HCT116 (cell line): ENCODE data around the gene ZHX3.

ENCODE experiments used
- EZH2 ChIP-seq: fragments of 200-600 bp; sonication (generic); IDR thresholded peaks from 2 replicates; pipeline ENCODE4 v1.6.1; 2017; ENCODE audit warnings: antibody characterized with exemption, mixed run types
- EZH2phosphoT487 ChIP-seq: fragments of 200-600 bp; IDR thresholded peaks from 2 replicates; pipeline ENCODE4 v1.6.1; 2018; ENCODE audit warnings: antibody characterized with exemption, borderline replicate concordance
- JUND ChIP-seq: IDR thresholded peaks from 2 replicates; pipeline ENCODE4 v1.6.1; 2012
- POLR2AphosphoS5 ChIP-seq: IDR thresholded peaks from 2 replicates; pipeline ENCODE4 v1.6.1; 2011; ENCODE audit warnings: mild to moderate bottlenecking, low read depth, low read length, moderate library complexity
- RAD21 ChIP-seq: IDR thresholded peaks from 2 replicates; pipeline ENCODE4 v1.6.1; 2012; ENCODE audit warnings: low read depth, mild to moderate bottlenecking
- SIN3A ChIP-seq: IDR thresholded peaks from 2 replicates; pipeline ENCODE4 v1.6.1; 2012; ENCODE audit warnings: low read depth
- TF ChIP-seq, protein P1 (sequence below), 3 experiments: fragments of 200-600 bp in 1 of 3; sonication (generic) in 1 of 3; IDR thresholded peaks in 2 of 3; conservative IDR thresholded peaks in 1 of 3; 2 replicates each; pipeline ENCODE4 v1.5.1; 2012 to 2017; ENCODE audit warnings: low read depth in 2 of 3, low read length in 2 of 3, antibody characterized with exemption in 1 of 3, borderline replicate concordance in 1 of 3, control low read depth in 1 of 3, mild to moderate bottlenecking in 1 of 3, mixed read lengths in 1 of 3, mixed run types in 1 of 3, moderate library complexity in 1 of 3; ENCODE audit not compliant: insufficient read depth in 1 of 3
- TF ChIP-seq, protein P2 (sequence below): IDR thresholded peaks from 2 replicates; pipeline ENCODE4 v1.6.1; 2012
- TF ChIP-seq, protein P3 (sequence below): IDR thresholded peaks from 2 replicates; pipeline ENCODE4 v1.6.1; 2011; ENCODE audit warnings: mild to moderate bottlenecking, low read length, moderate library complexity; ENCODE audit not compliant: insufficient replicate concordance; ENCODE audit errors: extremely low read depth

DNA sequence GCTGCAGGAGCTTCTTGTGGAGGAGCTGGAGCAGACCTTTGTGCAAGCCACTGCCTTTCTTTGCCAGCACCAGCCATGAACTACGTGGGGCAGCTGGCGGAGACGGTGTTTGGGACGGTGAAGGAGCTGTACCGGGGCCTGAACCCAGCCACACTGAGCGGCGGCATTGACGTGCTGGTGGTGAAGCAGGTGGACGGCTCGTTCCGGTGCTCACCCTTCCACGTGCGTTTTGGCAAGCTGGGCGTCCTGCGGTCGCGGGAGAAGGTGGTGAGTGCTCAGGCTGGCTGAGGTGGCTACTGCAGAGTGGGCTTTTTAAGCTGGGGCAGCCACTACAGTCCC lies 28.2 kb upstream of the ZHX3 start:
- TF ChIP-seq EZH2phosphoT487 (no peak), SIN3A (no peak), EZH2 (no peak), JUND (no peak), RAD21 (no peak), POLR2AphosphoS5 (no peak)
- TF ChIP-seq, protein P1, sequence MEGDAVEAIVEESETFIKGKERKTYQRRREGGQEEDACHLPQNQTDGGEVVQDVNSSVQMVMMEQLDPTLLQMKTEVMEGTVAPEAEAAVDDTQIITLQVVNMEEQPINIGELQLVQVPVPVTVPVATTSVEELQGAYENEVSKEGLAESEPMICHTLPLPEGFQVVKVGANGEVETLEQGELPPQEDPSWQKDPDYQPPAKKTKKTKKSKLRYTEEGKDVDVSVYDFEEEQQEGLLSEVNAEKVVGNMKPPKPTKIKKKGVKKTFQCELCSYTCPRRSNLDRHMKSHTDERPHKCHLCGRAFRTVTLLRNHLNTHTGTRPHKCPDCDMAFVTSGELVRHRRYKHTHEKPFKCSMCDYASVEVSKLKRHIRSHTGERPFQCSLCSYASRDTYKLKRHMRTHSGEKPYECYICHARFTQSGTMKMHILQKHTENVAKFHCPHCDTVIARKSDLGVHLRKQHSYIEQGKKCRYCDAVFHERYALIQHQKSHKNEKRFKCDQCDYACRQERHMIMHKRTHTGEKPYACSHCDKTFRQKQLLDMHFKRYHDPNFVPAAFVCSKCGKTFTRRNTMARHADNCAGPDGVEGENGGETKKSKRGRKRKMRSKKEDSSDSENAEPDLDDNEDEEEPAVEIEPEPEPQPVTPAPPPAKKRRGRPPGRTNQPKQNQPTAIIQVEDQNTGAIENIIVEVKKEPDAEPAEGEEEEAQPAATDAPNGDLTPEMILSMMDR (IDR thresholded peaks at IDR 0.05 in 2 of 3, conservative IDR thresholded peaks at IDR 0.05 in 1 of 3; ENCODE audit: borderline replicate concordance in 1 of 3, insufficient read depth in 1 of 3, low read depth in 2 of 3, low read length in 2 of 3): no peak
- TF ChIP-seq, protein P2, sequence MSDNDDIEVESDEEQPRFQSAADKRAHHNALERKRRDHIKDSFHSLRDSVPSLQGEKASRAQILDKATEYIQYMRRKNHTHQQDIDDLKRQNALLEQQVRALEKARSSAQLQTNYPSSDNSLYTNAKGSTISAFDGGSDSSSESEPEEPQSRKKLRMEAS: no peak
- TF ChIP-seq, protein P3, sequence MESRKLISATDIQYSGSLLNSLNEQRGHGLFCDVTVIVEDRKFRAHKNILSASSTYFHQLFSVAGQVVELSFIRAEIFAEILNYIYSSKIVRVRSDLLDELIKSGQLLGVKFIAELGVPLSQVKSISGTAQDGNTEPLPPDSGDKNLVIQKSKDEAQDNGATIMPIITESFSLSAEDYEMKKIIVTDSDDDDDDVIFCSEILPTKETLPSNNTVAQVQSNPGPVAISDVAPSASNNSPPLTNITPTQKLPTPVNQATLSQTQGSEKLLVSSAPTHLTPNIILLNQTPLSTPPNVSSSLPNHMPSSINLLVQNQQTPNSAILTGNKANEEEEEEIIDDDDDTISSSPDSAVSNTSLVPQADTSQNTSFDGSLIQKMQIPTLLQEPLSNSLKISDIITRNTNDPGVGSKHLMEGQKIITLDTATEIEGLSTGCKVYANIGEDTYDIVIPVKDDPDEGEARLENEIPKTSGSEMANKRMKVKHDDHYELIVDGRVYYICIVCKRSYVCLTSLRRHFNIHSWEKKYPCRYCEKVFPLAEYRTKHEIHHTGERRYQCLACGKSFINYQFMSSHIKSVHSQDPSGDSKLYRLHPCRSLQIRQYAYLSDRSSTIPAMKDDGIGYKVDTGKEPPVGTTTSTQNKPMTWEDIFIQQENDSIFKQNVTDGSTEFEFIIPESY: no peak
